CD4-positive, alpha-beta T cell treated with Interleukin-4 for 1 hour (primary cell): ENCODE data around the gene SCARF2.
"Not testable (repeated sequence)": the region's sequence is repeated elsewhere in the genome, so short reads cannot be mapped to it uniquely, and the experiment has no call there.

Experiments
- DNase-seq, 2 donors: peaks; one replicate each; pipeline ENCODE4 v3.0.0-alpha.2; 2020 to 2022

SCARF2 gene

GRCh38 chr22:20388200-20388599 is 49.4 kb downstream of the SCARF2 start:
- DNase-seq: no peak

GRCh38 chr22:20386972-20387371 is 50.7 kb downstream of the SCARF2 start:
- no peak for DNase-seq

GRCh38 chr22:20386336-20386735 is 51.3 kb downstream of the SCARF2 start:
- no peak for DNase-seq

- DNase-seq: no peak
These were observed 52.8 kb downstream of the SCARF2 start for GRCh38 chr22:20384865-20385264.

GRCh38 chr22:20384171-20384570 is 53.5 kb downstream of the SCARF2 start:
- no peak for DNase-seq

- DNase-seq: no peak
These were observed 54.1 kb downstream of the SCARF2 start for GRCh38 chr22:20383538-20383937.

- DNase-seq: no peak
These were observed 57.1 kb downstream of the SCARF2 start for GRCh38 chr22:20380486-20380885.

- not testable (repeated sequence) for DNase-seq
These were observed 58.9 kb downstream of the SCARF2 start for GRCh38 chr22:20378684-20379083.

GRCh38 chr22:20378110-20378509 is 59.5 kb downstream of the SCARF2 start:
- no peak for DNase-seq

- DNase-seq: not testable (repeated sequence)
These were observed 60.6 kb downstream of the SCARF2 start for GRCh38 chr22:20376983-20377382.

GRCh38 chr22:20376281-20376680 is 61.3 kb downstream of the SCARF2 start:
- DNase-seq: not testable (repeated sequence)
